Stimulated activated CD4-positive, alpha-beta T cell treated with anti-CD3 and anti-CD28 coated beads, TNF-alpha, amount 100 ng/mL, for 1 hour (primary cell): Measurements from ENCODE around the gene LILRA2.
"Not testable (repeated sequence)": the region's sequence is repeated elsewhere in the genome, so short reads cannot be mapped to it uniquely, and the experiment has no call there.

ENCODE experiments used
- DNase-seq, 3 donors: peaks; one replicate each; pipeline ENCODE4 v3.0.0-alpha.2; 2020; ENCODE audit warnings: low read depth in 3 of 3, low spot score in 1 of 3

Gene LILRA2

DNA sequence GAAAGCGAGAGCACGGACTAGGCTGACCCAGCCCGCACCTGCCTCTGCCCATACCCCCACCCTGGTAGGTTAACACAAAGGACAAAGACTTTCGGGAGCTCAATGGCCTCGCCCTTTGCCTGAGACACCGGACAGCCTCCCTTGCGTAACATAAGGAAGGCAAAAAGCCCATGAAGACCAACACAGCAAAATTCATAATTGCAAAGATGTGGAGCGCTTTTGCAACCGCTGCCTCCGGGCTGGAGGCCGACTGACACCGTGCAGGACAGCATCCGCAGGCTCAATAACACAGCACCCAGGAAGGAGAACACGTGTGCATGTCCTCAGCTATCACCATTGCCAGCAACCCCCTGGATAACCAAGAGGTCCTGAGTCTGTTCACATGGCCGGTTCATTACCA, 35.2 kb downstream of the LILRA2 start:
- no peak for DNase-seq

DNA sequence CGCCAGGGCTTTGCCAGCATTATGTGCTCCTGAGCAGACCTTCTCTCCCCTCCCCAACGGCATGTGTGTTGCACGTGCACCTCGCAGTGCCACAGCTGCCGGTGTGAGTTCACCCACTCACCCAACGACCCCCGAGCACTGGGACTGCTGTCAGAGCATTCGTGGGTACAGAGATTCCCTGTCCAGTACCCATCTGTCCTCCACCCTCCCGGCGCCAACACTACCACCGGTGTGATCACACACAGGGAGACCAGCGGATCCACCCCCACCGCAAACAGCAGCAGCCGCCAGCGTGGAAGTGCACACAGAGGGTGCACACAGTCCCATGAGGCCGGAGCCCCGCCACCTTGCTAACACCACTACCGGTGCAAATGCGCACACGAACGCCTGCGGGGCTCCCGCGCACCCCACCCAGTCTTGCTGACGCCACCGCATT, 35.8 kb downstream of the LILRA2 start:
- DNase-seq: no peak

DNA sequence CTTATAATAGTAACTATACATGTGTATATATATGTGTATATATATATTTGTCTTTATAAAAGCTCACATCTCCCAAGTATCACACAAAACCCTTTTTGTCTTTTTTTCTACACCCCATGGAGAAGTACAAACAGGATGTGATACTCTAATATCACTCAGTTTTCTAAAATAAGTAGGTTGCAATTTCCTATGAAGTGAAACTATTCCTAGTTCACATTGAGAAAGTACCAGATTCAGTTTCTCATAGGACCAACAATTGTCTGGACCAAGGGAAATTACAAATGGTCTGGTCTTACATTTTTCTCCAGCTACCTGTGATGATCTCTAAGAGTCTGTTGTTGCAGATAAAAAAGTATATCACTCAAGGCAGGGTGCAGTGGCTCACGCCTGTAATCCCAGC, 38.8 kb downstream of the LILRA2 start:
- no peak for DNase-seq

DNA sequence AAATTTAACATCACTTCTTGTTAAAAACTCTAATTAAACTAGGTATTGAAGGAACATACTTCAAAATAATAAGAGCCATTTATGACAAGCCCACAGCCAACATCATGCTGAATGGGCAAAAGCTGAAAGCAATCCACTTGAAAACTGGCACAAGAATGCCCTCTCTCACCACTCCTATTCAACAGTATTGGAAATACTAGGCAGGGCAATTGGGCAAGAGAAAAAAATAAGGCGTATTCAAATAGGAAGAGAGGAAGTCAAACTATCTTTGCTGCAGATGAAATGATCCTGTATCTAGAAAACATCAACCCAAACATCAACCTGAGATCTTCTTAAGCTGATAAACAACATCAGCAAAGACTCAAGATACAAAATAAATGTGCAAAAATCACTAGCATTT, 41.1 kb downstream of the LILRA2 start:
- DNase-seq: no peak

DNA sequence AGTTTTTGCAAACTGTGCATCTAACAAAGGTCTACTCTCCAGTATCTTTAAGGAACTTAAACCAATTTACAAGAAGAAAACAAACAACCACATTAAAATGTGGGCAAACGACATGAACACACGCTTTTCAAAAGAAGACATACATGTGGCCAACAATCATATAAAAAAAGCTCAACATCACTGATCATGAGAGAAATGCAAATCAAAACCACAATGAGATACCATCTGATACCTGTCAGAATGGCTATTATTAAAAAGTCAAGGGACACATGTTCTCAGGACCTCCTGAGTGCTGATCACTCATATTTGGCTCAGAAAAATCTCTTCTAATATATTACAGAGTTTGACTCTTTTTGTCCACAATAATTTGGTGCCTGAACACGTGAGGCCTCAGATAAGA, 42.5 kb downstream of the LILRA2 start:
- DNase-seq: no peak

DNA sequence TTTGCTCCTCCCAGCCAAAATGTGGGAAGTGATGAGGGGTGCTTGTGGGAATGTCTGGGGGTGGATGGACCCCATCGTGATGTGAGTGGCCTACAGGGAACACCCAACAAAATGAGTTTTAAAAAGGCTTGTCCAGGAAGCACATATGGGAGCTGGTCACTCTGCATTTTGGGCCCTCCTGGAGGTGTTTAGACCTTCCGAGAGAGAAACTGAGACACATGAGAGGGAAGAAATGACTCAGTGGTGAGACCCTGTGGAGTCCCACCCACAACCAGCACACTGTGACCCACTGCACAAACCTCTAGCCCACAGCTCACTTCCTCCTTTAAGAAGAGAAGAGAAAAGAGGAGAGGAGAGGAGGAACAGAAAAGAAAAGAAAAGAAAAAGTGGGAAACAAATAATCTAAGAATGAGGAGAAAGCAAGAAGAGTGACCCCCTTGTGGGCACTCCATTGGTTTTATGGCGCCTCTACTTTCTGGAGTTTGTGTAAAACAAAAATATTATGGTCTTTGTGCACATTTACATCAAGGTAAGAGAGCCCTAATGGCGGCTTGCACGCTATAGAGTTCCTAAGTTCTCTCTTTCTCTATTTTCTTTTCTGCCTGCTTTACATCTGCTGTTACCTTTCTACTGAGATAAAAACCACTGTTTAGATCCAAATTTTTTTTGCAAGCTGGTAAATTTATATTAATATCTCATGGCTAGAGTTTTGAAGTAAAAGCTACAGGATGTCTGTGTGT, 43.4 kb downstream of the LILRA2 start:
- no peak for DNase-seq

DNA sequence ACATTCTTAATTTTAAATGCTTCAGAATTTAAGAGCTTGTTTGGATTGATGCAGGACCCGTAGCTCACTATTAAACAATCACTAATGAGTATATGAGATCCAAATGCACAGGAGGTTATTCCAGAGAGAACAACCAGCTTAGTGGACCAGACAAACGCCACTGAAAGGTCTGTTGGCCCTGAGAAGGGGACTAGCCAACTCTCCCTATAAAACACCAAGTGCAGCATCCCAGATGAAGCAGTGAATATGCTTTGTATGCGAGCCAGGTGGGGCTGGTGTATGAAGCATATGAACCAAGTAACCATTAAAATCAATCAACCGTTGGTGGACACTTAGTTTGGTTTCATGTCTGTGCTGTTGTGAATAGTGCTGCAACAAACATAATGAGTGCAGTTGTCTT, 46.9 kb downstream of the LILRA2 start:
- no peak for DNase-seq

DNA sequence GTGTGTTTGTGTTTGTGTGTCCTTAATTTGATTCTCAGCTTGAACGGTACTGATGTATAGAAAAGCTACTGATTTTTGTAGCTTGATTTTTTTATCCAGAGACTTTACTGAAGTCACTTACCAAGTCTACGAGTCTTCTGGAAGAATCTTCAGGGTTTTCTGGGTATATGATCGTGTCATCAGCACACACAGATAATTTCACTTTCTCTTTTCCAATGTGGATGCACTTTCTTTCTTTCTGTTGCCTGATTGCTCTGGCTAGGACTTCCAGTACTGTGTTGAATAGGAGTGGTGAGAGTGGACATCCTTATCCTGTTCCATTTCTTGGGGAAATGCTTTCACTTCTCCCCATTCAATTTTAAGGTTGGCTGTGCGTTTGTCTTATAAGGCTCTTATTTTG, 48.8 kb downstream of the LILRA2 start:
- DNase-seq: no peak

DNA sequence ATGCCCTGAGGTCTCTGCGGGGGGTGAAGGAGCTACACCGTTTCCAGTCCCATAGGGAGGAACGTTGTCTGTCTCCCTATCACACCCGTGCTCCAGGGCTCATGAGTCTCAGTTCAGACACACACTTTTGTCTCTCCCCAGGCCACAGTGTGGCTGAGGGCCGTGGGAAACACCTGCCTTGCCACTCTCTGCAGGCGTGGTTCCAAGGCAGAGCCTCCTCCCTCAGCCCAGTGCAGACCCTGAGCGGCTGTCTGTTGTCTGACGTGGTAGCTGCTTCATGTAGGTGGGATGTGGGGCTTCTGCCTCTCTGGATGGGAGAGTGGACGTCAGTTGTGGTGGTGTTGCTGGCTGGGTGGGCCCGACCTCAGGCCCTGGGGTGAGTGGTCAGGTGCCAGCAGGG, 50.6 kb downstream of the LILRA2 start:
- not testable (repeated sequence) for DNase-seq

DNA sequence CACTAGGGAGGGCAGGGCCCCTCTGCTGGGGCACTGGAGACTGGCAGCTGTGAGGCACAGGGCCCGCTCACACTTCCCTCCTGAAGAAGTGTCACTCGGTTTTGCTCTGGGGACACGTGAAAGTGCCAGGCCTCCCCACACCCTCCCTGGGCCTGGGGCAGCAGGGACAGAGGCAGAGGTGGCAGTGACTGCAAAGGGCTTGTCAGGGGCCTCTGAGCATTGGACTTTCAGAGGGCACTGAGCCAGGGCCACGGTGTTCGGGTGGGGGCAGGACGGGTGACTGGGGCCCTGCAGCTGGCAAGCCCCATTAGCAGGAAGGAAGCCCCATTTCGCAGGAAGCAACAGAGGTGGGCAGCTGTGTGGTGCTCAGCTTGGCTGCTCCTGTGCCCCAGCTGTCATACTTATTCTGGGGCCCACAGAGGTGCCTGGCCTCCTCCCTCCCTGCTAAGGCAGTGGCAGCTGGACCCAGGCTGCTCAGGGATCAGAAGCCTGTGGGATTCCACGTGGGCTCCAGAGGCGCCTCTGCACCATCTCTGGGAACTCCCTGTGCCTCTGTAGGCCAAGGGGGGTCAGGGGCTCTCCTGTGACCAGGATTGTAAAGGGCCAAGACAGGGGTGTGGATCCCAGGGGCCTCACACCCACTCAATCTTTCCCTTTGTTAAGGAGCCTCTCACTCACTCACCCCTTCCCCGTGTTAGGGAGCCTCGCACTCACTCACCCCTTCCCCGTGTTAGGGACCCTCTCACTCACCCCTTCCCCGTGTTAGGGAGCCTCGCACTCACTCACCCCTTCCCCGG, 51.5 kb downstream of the LILRA2 start:
- not testable (repeated sequence) for DNase-seq

DNA sequence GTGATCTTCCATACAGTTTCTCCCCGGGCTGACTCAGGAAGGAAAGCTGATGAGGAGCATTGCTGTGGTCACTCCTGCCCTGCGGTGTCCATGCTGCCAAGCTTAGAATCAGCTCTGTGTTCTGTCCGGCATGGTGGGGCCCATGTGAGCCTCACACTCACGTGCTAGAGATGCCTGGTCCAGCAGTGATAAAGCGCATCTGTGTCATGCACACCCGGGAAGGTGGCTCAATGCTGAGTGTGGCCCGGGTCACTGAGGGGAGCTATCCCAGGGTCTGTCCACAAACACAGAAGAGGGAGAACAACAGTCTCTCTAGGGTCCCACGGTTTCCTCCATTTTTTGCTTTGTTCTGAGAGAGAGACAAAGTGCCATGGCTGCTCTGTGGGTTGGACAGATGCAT, 53.2 kb downstream of the LILRA2 start:
- no peak for DNase-seq

DNA sequence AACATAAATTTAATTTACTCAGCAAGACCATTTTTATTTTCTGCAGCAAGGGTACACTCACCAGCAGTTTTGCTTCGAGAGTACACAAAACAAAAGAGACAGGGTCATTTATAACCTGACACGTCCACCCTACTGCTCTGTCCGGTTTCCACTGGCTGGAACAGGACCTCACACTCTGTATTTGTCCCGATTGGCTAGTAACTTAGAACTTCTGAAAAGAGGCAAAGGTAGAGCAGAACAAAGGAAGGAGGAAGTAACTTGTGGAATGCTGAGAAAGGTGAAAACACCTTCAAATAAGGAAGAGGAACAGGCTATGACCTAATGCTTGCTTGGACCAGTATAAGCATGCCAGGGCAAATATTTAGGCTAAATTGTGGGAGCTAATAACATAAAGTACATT, 54.3 kb downstream of the LILRA2 start:
- not testable (repeated sequence) for DNase-seq

DNA sequence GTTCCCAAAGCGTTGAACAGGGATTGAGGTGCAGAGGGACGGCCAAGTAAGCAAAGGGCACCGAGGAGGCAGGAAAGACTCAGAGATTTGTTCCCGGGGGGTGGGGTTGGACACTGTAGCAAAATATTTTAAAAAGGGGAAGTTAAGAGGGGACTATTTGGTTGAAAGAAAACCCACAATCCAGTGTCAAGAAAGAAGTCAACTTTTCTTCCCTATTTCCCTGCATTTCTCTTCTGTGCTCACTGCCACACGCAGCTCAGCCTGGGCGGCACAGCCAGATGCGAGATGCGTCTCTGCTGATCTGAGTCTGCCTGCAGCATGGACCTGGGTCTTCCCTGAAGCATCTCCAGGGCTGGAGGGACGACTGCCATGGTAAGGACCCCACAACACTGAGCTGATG, 56.7 kb downstream of the LILRA2 start, which contains the start of gene LILRB1:
LILRB1 (plus strand) TSS at position 223 of the 400 bp plus-strand sequence. CDS start 590 bp downstream, outside the sequence.
- DNase-seq: not testable (repeated sequence)

DNA sequence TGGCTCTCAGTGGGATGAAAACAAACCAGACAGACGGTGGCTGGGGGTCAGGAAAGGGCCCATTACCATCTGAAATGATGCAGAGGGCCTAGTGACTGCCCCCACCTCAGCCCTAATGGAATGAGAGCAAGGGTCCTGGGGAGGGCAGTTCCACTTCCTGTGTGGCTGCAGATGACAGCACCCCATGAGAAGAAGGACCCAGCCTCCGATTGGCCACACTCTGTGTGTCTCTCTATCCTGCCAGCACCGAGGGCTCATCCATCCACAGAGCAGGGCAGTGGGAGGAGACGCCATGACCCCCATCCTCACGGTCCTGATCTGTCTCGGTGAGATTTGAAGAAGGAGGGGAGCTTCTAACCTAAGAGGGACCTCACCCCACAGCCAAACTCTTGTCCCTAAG, 57.2 kb downstream of the LILRA2 start:
- no peak for DNase-seq

DNA sequence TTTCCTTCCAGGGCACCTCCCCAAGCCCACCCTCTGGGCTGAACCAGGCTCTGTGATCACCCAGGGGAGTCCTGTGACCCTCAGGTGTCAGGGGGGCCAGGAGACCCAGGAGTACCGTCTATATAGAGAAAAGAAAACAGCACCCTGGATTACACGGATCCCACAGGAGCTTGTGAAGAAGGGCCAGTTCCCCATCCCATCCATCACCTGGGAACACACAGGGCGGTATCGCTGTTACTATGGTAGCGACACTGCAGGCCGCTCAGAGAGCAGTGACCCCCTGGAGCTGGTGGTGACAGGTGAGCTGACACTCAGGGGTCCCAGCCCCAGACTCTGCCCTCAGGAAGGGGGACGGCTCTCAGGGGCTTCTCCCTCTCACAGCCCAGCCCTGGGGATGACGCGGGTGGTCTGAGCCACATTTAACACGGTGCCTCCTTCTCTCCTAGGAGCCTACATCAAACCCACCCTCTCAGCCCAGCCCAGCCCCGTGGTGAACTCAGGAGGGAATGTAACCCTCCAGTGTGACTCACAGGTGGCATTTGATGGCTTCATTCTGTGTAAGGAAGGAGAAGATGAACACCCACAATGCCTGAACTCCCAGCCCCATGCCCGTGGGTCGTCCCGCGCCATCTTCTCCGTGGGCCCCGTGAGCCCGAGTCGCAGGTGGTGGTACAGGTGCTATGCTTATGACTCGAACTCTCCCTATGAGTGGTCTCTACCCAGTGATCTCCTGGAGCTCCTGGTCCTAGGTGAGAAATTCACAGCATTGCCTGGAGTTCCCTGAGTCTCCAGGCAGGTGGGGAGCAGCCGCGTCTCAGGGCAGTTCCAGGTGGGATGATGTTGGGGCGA, 58.1 kb downstream of the LILRA2 start:
- not testable (repeated sequence) for DNase-seq

DNA sequence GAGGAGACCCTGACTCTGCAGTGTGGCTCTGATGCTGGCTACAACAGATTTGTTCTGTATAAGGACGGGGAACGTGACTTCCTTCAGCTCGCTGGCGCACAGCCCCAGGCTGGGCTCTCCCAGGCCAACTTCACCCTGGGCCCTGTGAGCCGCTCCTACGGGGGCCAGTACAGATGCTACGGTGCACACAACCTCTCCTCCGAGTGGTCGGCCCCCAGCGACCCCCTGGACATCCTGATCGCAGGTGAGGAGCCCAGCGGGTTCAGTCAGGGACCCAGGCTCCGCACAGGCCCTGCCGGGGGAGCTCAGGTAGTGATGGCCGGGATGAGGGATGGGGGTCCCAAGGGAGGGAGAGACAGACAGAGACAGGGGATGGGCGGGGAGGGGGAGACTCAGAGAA, 58.9 kb downstream of the LILRA2 start:
- not testable (repeated sequence) for DNase-seq

DNA sequence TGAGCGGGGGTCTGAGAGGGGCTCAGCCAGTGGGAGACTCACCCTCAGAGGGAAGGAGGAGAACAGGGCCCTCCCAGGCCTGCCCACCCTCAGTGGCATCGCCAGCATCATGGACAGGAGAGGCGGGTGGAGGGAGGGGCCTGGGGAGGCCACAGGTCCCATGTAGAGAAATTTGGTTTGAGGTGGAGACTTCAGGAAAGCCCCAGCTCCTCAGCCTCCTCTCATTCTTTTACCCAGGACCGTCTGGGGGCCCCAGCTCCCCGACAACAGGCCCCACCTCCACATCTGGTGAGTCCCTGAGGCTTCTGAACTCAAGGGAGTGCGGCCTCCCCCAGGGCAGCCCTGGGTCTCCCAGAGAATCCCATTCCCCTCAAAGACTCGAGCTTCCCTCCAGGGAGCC, 59.8 kb downstream of the LILRA2 start:
- DNase-seq: no peak

DNA sequence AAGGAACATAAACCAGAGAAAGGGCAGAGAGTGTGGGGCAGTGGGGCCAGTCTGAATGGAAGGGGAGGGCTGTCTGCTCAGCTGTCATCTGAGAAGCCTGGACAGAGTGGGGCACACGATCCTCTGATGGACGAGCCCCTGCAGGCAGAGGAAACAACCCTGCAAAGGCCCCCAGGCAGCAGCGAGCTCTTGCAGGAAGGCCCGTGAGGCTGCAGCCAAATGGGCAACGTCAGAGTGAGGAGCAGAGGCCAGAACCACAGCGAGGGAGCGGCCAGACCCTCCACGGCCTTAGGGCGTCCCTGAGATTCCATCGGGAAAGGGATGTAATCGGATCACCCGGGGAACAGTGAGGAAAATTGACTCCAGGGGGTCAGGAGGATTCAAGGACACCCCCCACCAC, 62.5 kb downstream of the LILRA2 start:
- DNase-seq: not testable (repeated sequence)

DNA sequence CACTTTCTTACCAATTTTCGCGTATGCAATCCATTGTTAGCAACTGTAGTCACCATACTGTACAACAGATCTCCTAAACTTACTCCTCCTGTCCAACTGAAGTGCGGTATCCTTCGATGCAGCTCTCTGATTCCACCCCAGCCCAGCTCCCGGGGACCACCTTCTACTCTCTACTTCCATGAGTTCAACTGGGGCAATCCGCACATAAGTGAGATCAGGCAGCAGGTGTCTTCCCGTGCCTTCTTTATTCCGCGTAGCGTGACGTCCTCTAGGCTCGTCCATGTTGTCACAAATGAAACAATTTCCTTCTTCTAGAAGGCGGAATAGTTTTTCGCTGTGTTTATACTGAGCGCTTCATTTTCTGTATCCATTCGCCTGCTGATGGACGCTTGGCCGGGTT, 65.1 kb downstream of the LILRA2 start:
- no peak for DNase-seq
